Fibroblast of lung (primary cell): ENCODE data around the gene CCDC47. TPM values are rescaled to one million over a fixed set of nuclear protein-coding genes. Genes with fewer than 3 reads are reported as not detected.

ENCODE experiments used
- DNase-seq, 2 donors: peaks; one replicate each; pipeline versions ENCODE4 v3.0.0 to v3.0.0-alpha.2; 2010; ENCODE audit warnings: low read depth in 2 of 2
- H2AFZ ChIP-seq: 2 replicates; pipeline ENCODE4 v1.5.1; 2012; ENCODE audit warnings: low read length, control low read depth, inconsistent platforms
- H3K27ac ChIP-seq: 2 replicates; pipeline ENCODE4 v1.5.1; 2011; ENCODE audit warnings: low read length, control low read depth; ENCODE audit not compliant: insufficient read depth
- H3K27me3 ChIP-seq: 2 replicates; pipeline ENCODE4 v1.5.1; 2011; ENCODE audit warnings: mild to moderate bottlenecking, low read length; ENCODE audit not compliant: control insufficient read depth, insufficient read depth
- H3K36me3 ChIP-seq: 2 replicates; pipeline ENCODE4 v1.5.1; 2011; ENCODE audit warnings: low read length; ENCODE audit not compliant: control insufficient read depth, insufficient read depth
- H3K4me1 ChIP-seq: 2 replicates; pipeline ENCODE4 v1.5.1; 2011; ENCODE audit warnings: low read length; ENCODE audit not compliant: control insufficient read depth, insufficient read depth; ENCODE audit errors: extremely low read depth
- H3K4me2 ChIP-seq: 2 replicates; pipeline ENCODE4 v1.5.1; 2011; ENCODE audit warnings: low read length, control low read depth; ENCODE audit not compliant: insufficient read depth; ENCODE audit errors: extremely low read depth
- H3K4me3 ChIP-seq, 4 experiments: fragments of 200-600 bp in 1 of 4; sonication (generic) in 1 of 4; replicated peaks in 1 of 4; 2 replicates each; pipeline ENCODE4 v1.5.1; 2011 to 2016; ENCODE audit warnings: low read length in 4 of 4, low read depth in 3 of 4, mild to moderate bottlenecking in 3 of 4, control low read depth in 2 of 4, inconsistent platforms in 1 of 4, mixed read lengths in 1 of 4; ENCODE audit not compliant: insufficient read depth in 1 of 4; ENCODE audit errors: control extremely low read depth in 1 of 4
- H3K79me2 ChIP-seq: 2 replicates; pipeline ENCODE4 v1.5.1; 2012; ENCODE audit warnings: mild to moderate bottlenecking, low read length, inconsistent platforms; ENCODE audit not compliant: control insufficient read depth, insufficient read depth
- H3K9ac ChIP-seq: 2 replicates; pipeline ENCODE4 v1.5.1; 2011; ENCODE audit warnings: mild to moderate bottlenecking, low read length, control low read depth; ENCODE audit not compliant: insufficient read depth
- H3K9me3 ChIP-seq: 2 replicates; pipeline ENCODE4 v1.5.1; 2012; ENCODE audit warnings: low read depth, low read length; ENCODE audit not compliant: control insufficient read depth, insufficient read depth
- H4K20me1 ChIP-seq: 2 replicates; pipeline ENCODE4 v1.5.1; 2011; ENCODE audit warnings: low read length; ENCODE audit not compliant: control insufficient read depth, insufficient read depth; ENCODE audit errors: extremely low read depth
- CTCF ChIP-seq, 2 donors: IDR thresholded peaks in 1 of 2; conservative IDR thresholded peaks in 1 of 2; 1 replicate in 1 of 2; 2 replicates in 1 of 2; pipeline ENCODE4 v1.5.1; 2011 to 2012; ENCODE audit warnings: low read length in 2 of 2, control low read depth in 1 of 2, inconsistent platforms in 1 of 2, low read depth in 1 of 2, mild to moderate bottlenecking in 1 of 2
- EZH2 ChIP-seq: IDR thresholded peaks from 2 replicates; pipeline ENCODE4 v1.5.1; 2012; ENCODE audit warnings: low read length, control low read depth, mild to moderate bottlenecking; ENCODE audit errors: missing control alignments
- polyA plus RNA-seq, 2 donors: library from polyadenylated mRNA; depleted of rRNA in 1 of 2; stranded (reverse) in 1 of 2; unstranded in 1 of 2; fragments of >200 nt; gene quantifications; 2 replicates each; pipeline ENCODE4 v1.2.1, GENCODE V29; 2011 to 2012; ENCODE audit warnings: missing spikeins in 1 of 2
- total RNA-seq: library from RNA; depleted of rRNA; stranded (reverse); fragments of >200 nt; gene quantifications from 2 replicates; pipeline ENCODE4 v1.2.1, GENCODE V29; 2014

The CCDC47 gene
- total and polyA plus RNA-seq, 2 donors (not counting 1 experiment from before 2014, with no cell fraction given): 65.6 to 83.2 TPM

- Histone ChIP-seq H3K4me2 (no peak overlapping the region), H3K4me1 (no peaks in the 10 kb centered on the region), H3K9ac (no peak overlapping the region), H3K36me3 (peaks cover 11% of the 10 kb centered on the region), H2AFZ (no peak overlapping the region), H3K4me3 (no peak overlapping the region), H4K20me1 (no peaks in the 10 kb centered on the region), H3K9me3 (no peaks in the 10 kb centered on the region), H3K27ac (no peak overlapping the region), H3K27me3 (no peaks in the 10 kb centered on the region), H3K79me2 (no peaks in the 10 kb centered on the region)
- no peak for DNase-seq
- TF ChIP-seq EZH2 (no peak), CTCF (conservative IDR thresholded peaks at IDR 0.05 in 1 of 2, IDR thresholded peaks at IDR 0.05 in 1 of 2; ENCODE audit: low read depth in 1 of 2, low read length in 2 of 2) (no peak)
Observed at GRCh38 chr17:63705657-63706056, 67.7 kb downstream of the CCDC47 start.

GRCh38 chr17:63704836-63705235, 68.6 kb downstream of the CCDC47 start:
- no peak overlapping the region for H3K4me2 ChIP-seq
- no peak overlapping the region for H2AFZ ChIP-seq
- TF ChIP-seq CTCF (conservative IDR thresholded peaks at IDR 0.05 in 1 of 2, IDR thresholded peaks at IDR 0.05 in 1 of 2; ENCODE audit: low read depth in 1 of 2, low read length in 2 of 2): no peak
- no peak for TF ChIP-seq EZH2
- no peaks in the 10 kb centered on the region for H3K4me1 ChIP-seq
- peaks cover 11% of the 10 kb centered on the region for H3K36me3 ChIP-seq
- H3K9ac ChIP-seq: no peak overlapping the region
- H3K27me3 ChIP-seq: no peaks in the 10 kb centered on the region
- no peak overlapping the region for H3K27ac ChIP-seq
- no peak for DNase-seq
- no peaks in the 10 kb centered on the region for H3K9me3 ChIP-seq
- no peaks in the 10 kb centered on the region for H3K79me2 ChIP-seq
- no peak overlapping the region for H3K4me3 ChIP-seq
- no peaks in the 10 kb centered on the region for H4K20me1 ChIP-seq

GRCh38 chr17:63704259-63704576, 69.2 kb downstream of the CCDC47 start:
- no peak overlapping the region for H2AFZ ChIP-seq
- H3K4me2 ChIP-seq: no peak overlapping the region
- no peaks in the 10 kb centered on the region for H3K9me3 ChIP-seq
- no peaks in the 10 kb centered on the region for H3K4me1 ChIP-seq
- H3K9ac ChIP-seq: no peak overlapping the region
- peaks cover 9% of the 10 kb centered on the region for H3K36me3 ChIP-seq
- no peaks in the 10 kb centered on the region for H4K20me1 ChIP-seq
- H3K79me2 ChIP-seq: no peaks in the 10 kb centered on the region
- no peak for DNase-seq
- H3K27ac ChIP-seq: no peak overlapping the region
- H3K27me3 ChIP-seq: no peaks in the 10 kb centered on the region
- TF ChIP-seq CTCF (conservative IDR thresholded peaks at IDR 0.05 in 1 of 2, IDR thresholded peaks at IDR 0.05 in 1 of 2; ENCODE audit: low read depth in 1 of 2, low read length in 2 of 2): no peak
- no peak for TF ChIP-seq EZH2
- no peak overlapping the region for H3K4me3 ChIP-seq
